K562 (cell line): ENCODE measurements around the gene UCK1. TPM values are rescaled to one million over a fixed set of nuclear protein-coding genes. Genes with fewer than 3 reads are reported as not detected.

Source experiments
- ATAC-seq: fragments of 200-7000 bp; cut with Tn5 transposase; 3 replicates; pipeline ENCODE4 v1.9.1; 2020; ENCODE audit warnings: moderate library complexity
- BruUV-seq: library from RNA; stranded (reverse); fragments of 400-500 nt; replicated peaks from 2 replicates; lab custom pipeline; 2021; lab: Mats Ljungman, UMichigan
- CTCF ChIA-PET: fragments of 300-600 bp; formaldehyde crosslinking; extraction: SDS; loops from one replicate; lab custom pipeline; 2021; ENCODE audit warnings: low intra/inter-chr PET ratio; lab: Yijun Ruan, JAX
- POLR2A ChIA-PET: fragments of 300-600, 350-650 bp; sonication (Branson Sonifier 250); formaldehyde crosslinking; extraction: SDS; loops from one replicate; lab custom pipeline; 2021; ENCODE audit warnings: antibody characterized with exemption, inconsistent platforms; lab: Yijun Ruan, JAX
- DNase-seq, 4 experiments: peaks; one replicate each; pipeline versions ENCODE4 v3.0.0 to v3.0.0-alpha.2; 2011 to 2018; ENCODE audit warnings: low spot score in 3 of 4, mixed read lengths in 3 of 4; ENCODE audit errors: extremely low read depth in 1 of 4
- FAIRE-seq: peaks from 2 replicates; lab custom pipeline; 2011; peaks lifted over from hg19 to GRCh38; lab: Jason Lieb, UNC
- H2AFZ ChIP-seq: 2 replicates; pipeline ENCODE4 v1.6.0; 2011; ENCODE audit warnings: low read depth, low read length, control low read depth, inconsistent platforms
- H3K27ac ChIP-seq: fragments of 200-600 bp; 3 replicates; pipeline ENCODE4 v1.8.0; 2011; ENCODE audit warnings: low read depth, mild to moderate bottlenecking, control low read depth, inconsistent platforms, low read length, moderate library complexity, mixed read lengths; ENCODE audit errors: extremely low read depth
- H3K27me3 ChIP-seq, 2 experiments: fragments of 300-600 bp in 1 of 2; 2 replicates in 1 of 2; 3 replicates in 1 of 2; pipeline versions ENCODE4 v1.6.0 to v1.8.0; 2011; ENCODE audit warnings: inconsistent platforms in 2 of 2, low read length in 2 of 2, mild to moderate bottlenecking in 1 of 2, mixed read lengths in 1 of 2, moderate library complexity in 1 of 2; ENCODE audit not compliant: control insufficient read depth in 2 of 2, insufficient read depth in 2 of 2
- H3K36me3 ChIP-seq: fragments of 300-600 bp; 3 replicates; pipeline ENCODE4 v1.8.0; 2011; ENCODE audit warnings: mild to moderate bottlenecking, low read length, inconsistent platforms; ENCODE audit not compliant: control insufficient read depth, insufficient read depth
- H3K4me1 ChIP-seq, 2 experiments: fragments of 200-600 bp in 1 of 2; replicated peaks in 1 of 2; 2 replicates in 1 of 2; 3 replicates in 1 of 2; pipeline versions ENCODE4 v1.5.1 to v1.8.0; 2011; ENCODE audit warnings: inconsistent platforms in 2 of 2, low read length in 2 of 2, mild to moderate bottlenecking in 1 of 2, mixed read lengths in 1 of 2, moderate library complexity in 1 of 2; ENCODE audit not compliant: control insufficient read depth in 2 of 2, insufficient read depth in 2 of 2
- H3K4me2 ChIP-seq: 2 replicates; pipeline ENCODE4 v1.6.1; 2011; ENCODE audit warnings: low read length, control low read depth, inconsistent platforms, mixed read lengths; ENCODE audit not compliant: insufficient read depth
- H3K4me3 ChIP-seq: fragments of 200-600 bp; sonication (generic), shearing (Covaris generic); 2 replicates; pipeline ENCODE4 v1.5.1; 2016; ENCODE audit warnings: control low read depth, inconsistent platforms
- H3K79me2 ChIP-seq: fragments of 200-600 bp; 3 replicates; pipeline ENCODE4 v1.8.0; 2011; ENCODE audit warnings: low read length, inconsistent platforms; ENCODE audit not compliant: control insufficient read depth, insufficient read depth
- H3K9ac ChIP-seq, 2 experiments: 2 replicates each; pipeline versions ENCODE4 v1.6.0 to v1.6.1; 2011; ENCODE audit warnings: low read depth in 2 of 2, low read length in 2 of 2, control low read depth in 1 of 2, inconsistent platforms in 1 of 2, mild to moderate bottlenecking in 1 of 2, mixed read lengths in 1 of 2; ENCODE audit not compliant: insufficient read depth in 1 of 2
- H3K9me1 ChIP-seq: one replicate; pipeline ENCODE4 v1.6.0; 2011; ENCODE audit warnings: inconsistent platforms, mild to moderate bottlenecking, low read length, moderate library complexity; ENCODE audit not compliant: control insufficient read depth, insufficient read depth
- H3K9me3 ChIP-seq: replicated peaks from 2 replicates; pipeline ENCODE4 v1.5.1; 2011; ENCODE audit warnings: low read depth, low read length, inconsistent platforms; ENCODE audit not compliant: control insufficient read depth, insufficient read depth
- H4K20me1 ChIP-seq: replicated peaks from 2 replicates; pipeline ENCODE4 v1.6.1; 2011; ENCODE audit warnings: low read length, inconsistent platforms, mixed read lengths; ENCODE audit not compliant: control insufficient read depth, insufficient read depth
- ATF2 ChIP-seq: sonication (generic); formaldehyde crosslinking; IDR thresholded peaks from 2 replicates; pipeline ENCODE4 v1.8.1; 2022; ENCODE audit warnings: missing genetic modification reagents
- DNMT1 ChIP-seq: fragments of 450-650 bp; IDR thresholded peaks from 2 replicates; pipeline ENCODE4 v1.6.1; 2016; ENCODE audit warnings: antibody characterized with exemption, mild to moderate bottlenecking
- ESRRB ChIP-seq: fragments of 250-450 bp; sonication (Bioruptor Pico); IDR thresholded peaks from 2 replicates; pipeline ENCODE4 v1.5.0; 2020; ENCODE audit warnings: mild to moderate bottlenecking, moderate library complexity, borderline replicate concordance
- FUS ChIP-seq: fragments of 200-400 bp; formaldehyde crosslinking; optimal IDR thresholded peaks from 2 replicates; pipeline ENCODE3; 2017; ENCODE audit warnings: low read depth, low read length
- GATAD2A ChIP-seq: fragments of 450-650 bp; IDR thresholded peaks from 2 replicates; pipeline ENCODE4 v1.6.1; 2017
- HNRNPLL ChIP-seq: fragments of 200-400 bp; formaldehyde crosslinking; IDR thresholded peaks from 2 replicates; pipeline ENCODE4 v1.6.1; 2017; ENCODE audit warnings: low read length, low read depth, mild to moderate bottlenecking; ENCODE audit not compliant: poor library complexity, severe bottlenecking
- ID3 ChIP-seq, 2 experiments: fragments of 250-450 bp in 1 of 2; fragments of 450-650 bp in 1 of 2; sonication (Bioruptor Pico) in 1 of 2; IDR thresholded peaks; 2 replicates each; pipeline versions ENCODE4 v1.6.1 to v1.8.0; 2016 to 2021; ENCODE audit warnings: mild to moderate bottlenecking in 2 of 2, moderate library complexity in 2 of 2, missing compliant biosample characterization in 1 of 2, missing genetic modification characterization in 1 of 2
- IRF9 ChIP-seq: fragments of 450-650 bp; IDR thresholded peaks from 2 replicates; pipeline ENCODE4 v1.6.1; 2016; ENCODE audit warnings: missing biosample characterization, missing genetic modification characterization
- KLF10 ChIP-seq: fragments of 250-450 bp; sonication (Bioruptor Pico); IDR thresholded peaks from 2 replicates; pipeline ENCODE4 v1.6.1; 2021; ENCODE audit warnings: matching md5 sums
- MAFG ChIP-seq: fragments of 450-650 bp; conservative IDR thresholded peaks from 2 replicates; pipeline ENCODE4 v1.6.1; 2016; ENCODE audit warnings: missing genetic modification characterization, missing compliant biosample characterization
- MLLT1 ChIP-seq, 2 experiments: fragments of 450-650 bp; IDR thresholded peaks; 2 replicates each; pipeline ENCODE4 v1.6.1; 2016
- MXD1 ChIP-seq: fragments of 250-450 bp; sonication (Bioruptor Pico); IDR thresholded peaks from 2 replicates; pipeline ENCODE4 v1.8.0; 2021; ENCODE audit warnings: borderline replicate concordance, mild to moderate bottlenecking, moderate library complexity; ENCODE audit not compliant: poor library complexity, severe bottlenecking
- NEUROD1 ChIP-seq: fragments of 150-350 bp; IDR thresholded peaks from 2 replicates; pipeline ENCODE4 v1.6.1; 2014; ENCODE audit warnings: borderline replicate concordance, low read length, low read depth; ENCODE audit not compliant: partially characterized antibody
- RBM15 ChIP-seq: fragments of 200-400 bp; formaldehyde crosslinking; IDR thresholded peaks from 2 replicates; pipeline ENCODE4 v1.6.1; 2018; ENCODE audit warnings: mild to moderate bottlenecking, low read length, moderate library complexity; ENCODE audit not compliant: insufficient read depth
- SMAD2 ChIP-seq: fragments of 150-350 bp; IDR thresholded peaks from 2 replicates; pipeline ENCODE4 v1.6.1; 2014; ENCODE audit warnings: low read depth, mild to moderate bottlenecking, low read length
- ZKSCAN8 ChIP-seq: fragments of 200-800 bp; sonication (Bioruptor generic); IDR thresholded peaks from 2 replicates; pipeline ENCODE4 v1.6.1; 2016; ENCODE audit warnings: missing genetic modification characterization, missing compliant biosample characterization
- WGBS: fragments of 100-300 bp; shearing (Covaris generic); methylation state at CpG from one replicate; pipeline ENCODE4 v1.1.6; 2016; ENCODE audit warnings: low coverage, mixed read lengths; ENCODE audit not compliant: insufficient coverage; ENCODE audit errors: missing lambda C conversion rate; 5-methylcytosine and 5-hydroxymethylcytosine counted together
- in situ Hi-C: fragments of 300-500 bp; cut with MboI; formaldehyde crosslinking; loops from 4 replicates; pipeline ENCODE4 v1.15.0; 2018; ENCODE audit warnings: inconsistent platforms, mixed read lengths
- intact Hi-C: fragments of 100-400 bp; cut with micrococcal nuclease; formaldehyde crosslinking; loops from 2 replicates; pipeline ENCODE4 v1.14.2; 2022
- polyA plus RNA-seq, 8 experiments: library from polyadenylated mRNA; depleted of rRNA in 4 of 8; stranded (reverse) in 5 of 8; unstranded in 3 of 8; fragments of >200 nt; fragmentation: Nextera tagmentation in 2 of 8; fragmentation: Illumina TruSeq in 1 of 8; extraction: Ambion mirVana in 2 of 8; extraction: Trizol in 1 of 8; gene quantifications; 2 replicates each; pipeline versions ENCODE4 v1.2.1 to v1.2.3, GENCODE V29; 2011 to 2014; ENCODE audit warnings: inconsistent platforms in 1 of 8, missing spikeins in 1 of 8
- total RNA-seq, 7 experiments: library from RNA; depleted of rRNA in 6 of 7; stranded (reverse); fragments of >200 nt in 6 of 7; fragmentation: Illumina TruSeq in 2 of 7; extraction: Trizol in 2 of 7; gene quantifications; 2 replicates each; pipeline versions ENCODE4 v1.2.1 to v1.2.3, GENCODE V29; 2011 to 2021; ENCODE audit warnings: low replicate concordance in 1 of 7

UCK1 gene
- total and polyA plus RNA-seq, 9 of the 15 experiments (the other 6 are each of a cell fraction or from before 2014, with no cell fraction given): 0.27 to 27.5 (median 16.1) TPM

GRCh38 chr9:131496844-131497405 lies 34.1 kb downstream of the UCK1 start:
- WGBS: 89% methylated on average over 10 of the region's 10 CpGs
- Histone ChIP-seq H3K79me2 (no peaks in the 10 kb centered on the region), H4K20me1 (peaks cover 21% of the 10 kb centered on the region; the same call in 1 of the 2 replicates), H3K27ac (no peak overlapping the region), H3K9me1 (no peaks in the 10 kb centered on the region), H3K9ac (no peak overlapping the region), H3K9me3 (no peaks in the 10 kb centered on the region), H3K4me1 (peaks cover 0 to 4% of the 10 kb centered on the region in 2 experiments; a peak in 2 of 5 replicates), H3K4me3 (no peak overlapping the region), H3K27me3 (no peaks in the 10 kb centered on the region), H3K4me2 (no peak overlapping the region), H2AFZ (no peak overlapping the region), H3K36me3 (peaks cover 82% of the 10 kb centered on the region)
- in situ Hi-C loops: no loop called here
- no peak for DNase-seq
- TF ChIP-seq ID3 (CRISPR knock-in tag; IDR thresholded peaks at IDR 0.05): no peak
- no peak for TF ChIP-seq ID3 (tag; IDR thresholded peaks at IDR 0.05)
- no peak for TF ChIP-seq ESRRB
- TF ChIP-seq MAFG: no peak
- no peak for TF ChIP-seq NEUROD1
- no peak for TF ChIP-seq IRF9 (tag)
- TF ChIP-seq HNRNPLL: no peak
- no peak for TF ChIP-seq FUS
- TF ChIP-seq MXD1 (CRISPR knock-in tag): no peak
- TF ChIP-seq MLLT1 (IDR thresholded peaks at IDR 0.05): no peak
- no peak for TF ChIP-seq KLF10 (CRISPR knock-in tag)
- no peak for TF ChIP-seq ZKSCAN8
- no peak for TF ChIP-seq SMAD2
- TF ChIP-seq DNMT1: no peak
- no peak for TF ChIP-seq RBM15
- TF ChIP-seq ATF2 (CRISPR knock-in tag): no peak
- TF ChIP-seq GATAD2A: no peak
- ATAC-seq: no peak
- no TSS peak for BruUV-seq
- intact Hi-C loops: no loop called here
- FAIRE-seq: no peak
- CTCF ChIA-PET: no interaction called here
- POLR2A ChIA-PET: interaction anchor here (0.5 to 1.2 kb wide), 4 partner anchors 9 to 469 kb away, joined by 3 to 6 read pairs (median 3); no protein-coding TSS in a partner anchor
